Stimulated activated CD8-positive, alpha-beta memory T cell treated with anti-CD3 and anti-CD28 coated beads, Interleukin-2, amount 100 ng/mL, for 1 hour (primary cell): ENCODE measurements around the gene TXNDC2.
"Not testable (repeated sequence)": the region's sequence is repeated elsewhere in the genome, so short reads cannot be mapped to it uniquely, and the experiment has no call there.

Experiments
- DNase-seq, 2 donors: peaks; one replicate each; pipeline ENCODE4 v3.0.0-alpha.2; 2020; ENCODE audit warnings: low read depth in 2 of 2

The TXNDC2 gene

GRCh38 chr18:9885170-9886004 lies at the start of gene TXNDC2:
Gene TXNDC2 (plus strand): TSS chr18:9885973. CDS start chr18:9886681, 708 bp downstream.
- no peak for DNase-seq

GRCh38 chr18:9838144-9838877 lies 47.5 kb upstream of the TXNDC2 start:
- DNase-seq, result no peak

GRCh38 chr18:9839211-9839610 lies 46.6 kb upstream of the TXNDC2 start:
- no peak for DNase-seq

- DNase-seq, result no peak
These were observed 45.9 kb upstream of the TXNDC2 start for GRCh38 chr18:9839853-9840252.

GRCh38 chr18:9841752-9842151 lies 44.0 kb upstream of the TXNDC2 start:
- no peak for DNase-seq

- DNase-seq, result no peak
These were observed 43.3 kb upstream of the TXNDC2 start for GRCh38 chr18:9842448-9842847.

- no peak for DNase-seq
These were observed 40.5 kb upstream of the TXNDC2 start for GRCh38 chr18:9845256-9845655.

- no peak for DNase-seq
These were observed 39.4 kb upstream of the TXNDC2 start for GRCh38 chr18:9846162-9846925.

GRCh38 chr18:9848170-9848879 lies 37.4 kb upstream of the TXNDC2 start:
- DNase-seq, result no peak

GRCh38 chr18:9849407-9850283 lies 36.1 kb upstream of the TXNDC2 start:
- no peak for DNase-seq

GRCh38 chr18:9850309-9850708 lies 35.5 kb upstream of the TXNDC2 start:
- no peak for DNase-seq

- DNase-seq, result no peak
These were observed 34.3 kb upstream of the TXNDC2 start for GRCh38 chr18:9851511-9851910.

GRCh38 chr18:9852266-9853081 lies 33.3 kb upstream of the TXNDC2 start:
- DNase-seq, result no peak

GRCh38 chr18:9854801-9855676 lies 30.7 kb upstream of the TXNDC2 start:
- no peak for DNase-seq

- no peak for DNase-seq
These were observed 30.1 kb upstream of the TXNDC2 start for GRCh38 chr18:9855681-9856080.

- DNase-seq, result no peak
These were observed 29.7 kb upstream of the TXNDC2 start for GRCh38 chr18:9856092-9856491.

GRCh38 chr18:9857479-9857998 lies 28.2 kb upstream of the TXNDC2 start:
- DNase-seq, result not testable (repeated sequence)

- DNase-seq, result no peak
These were observed 27.1 kb upstream of the TXNDC2 start for GRCh38 chr18:9858642-9859041.

GRCh38 chr18:9859232-9859631 lies 26.5 kb upstream of the TXNDC2 start:
- DNase-seq, result no peak
